HEK293T (cell line): ENCODE data around the gene U2AF1.
"Not testable (repeated sequence)": the region's sequence is repeated elsewhere in the genome, so short reads cannot be mapped to it uniquely, and the experiment has no call there.

ENCODE experiments used
- FOXA1 ChIP-seq: fragments of 450-650 bp; IDR thresholded peaks from 2 replicates; pipeline ENCODE4 v1.6.1; 2016; ENCODE audit warnings: mild to moderate bottlenecking
- FOXM1 ChIP-seq: fragments of 450-650 bp; IDR thresholded peaks from 2 replicates; pipeline ENCODE4 v1.6.1; 2017; ENCODE audit warnings: mild to moderate bottlenecking, borderline replicate concordance
- HDGF ChIP-seq: fragments of 450-650 bp; IDR thresholded peaks from 2 replicates; pipeline ENCODE4 v1.6.1; 2017; ENCODE audit warnings: antibody characterized with exemption, borderline replicate concordance

DNA sequence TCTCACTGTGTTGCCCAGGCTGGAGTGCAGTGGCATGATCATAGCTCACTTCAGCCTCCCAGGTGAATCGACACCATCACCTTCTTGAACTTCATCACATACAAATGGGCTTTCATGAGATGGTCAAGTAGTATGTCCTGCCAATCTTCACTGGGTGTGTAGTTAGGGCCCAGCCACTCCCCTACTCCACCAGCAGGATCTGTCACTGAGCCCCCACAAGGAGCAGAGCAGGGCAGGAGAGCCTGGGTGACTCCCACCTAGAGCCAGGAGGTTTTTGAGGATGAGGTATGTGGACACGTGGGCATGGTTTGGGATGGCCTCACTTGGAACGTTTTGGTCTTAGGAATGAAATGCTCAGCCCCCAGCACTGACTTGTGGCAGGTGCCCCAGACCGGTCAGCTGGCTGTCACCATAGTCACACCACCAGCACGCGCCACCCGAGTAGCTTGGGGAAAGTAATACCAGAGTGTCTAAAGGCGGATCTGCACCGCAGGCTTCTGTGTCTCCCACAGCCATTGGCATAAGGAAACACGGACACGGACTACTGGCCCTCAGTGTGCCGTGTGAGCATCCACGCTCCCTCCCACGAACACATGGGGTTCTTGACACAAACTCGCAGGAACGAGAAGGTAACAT is 15.3 kb downstream of the U2AF1 start:
- not testable (repeated sequence) for TF ChIP-seq HDGF, FOXA1, FOXM1
